ENCODE measurements around the gene SEC31A.

- TF ChIP-seq CTCF (IDR thresholded peaks at IDR 0.05) (no peak), EZH2 (IDR thresholded peaks at IDR 0.05) (no peak), EZH2phosphoT487 (IDR thresholded peaks at IDR 0.05) (no peak)
Measured at GRCh38 chr4:82903737-82904136, 12.8 kb upstream of the SEC31A start.

All from neural progenitor cell (in vitro differentiated cells).